Measurements from ENCODE around the gene ZNF710. TPM values are rescaled to one million over a fixed set of nuclear protein-coding genes. Genes with fewer than 3 reads are reported as not detected.

The ZNF710 gene
- total RNA-seq, 1 experiment from 2014 or later: 6.3 TPM

DNA sequence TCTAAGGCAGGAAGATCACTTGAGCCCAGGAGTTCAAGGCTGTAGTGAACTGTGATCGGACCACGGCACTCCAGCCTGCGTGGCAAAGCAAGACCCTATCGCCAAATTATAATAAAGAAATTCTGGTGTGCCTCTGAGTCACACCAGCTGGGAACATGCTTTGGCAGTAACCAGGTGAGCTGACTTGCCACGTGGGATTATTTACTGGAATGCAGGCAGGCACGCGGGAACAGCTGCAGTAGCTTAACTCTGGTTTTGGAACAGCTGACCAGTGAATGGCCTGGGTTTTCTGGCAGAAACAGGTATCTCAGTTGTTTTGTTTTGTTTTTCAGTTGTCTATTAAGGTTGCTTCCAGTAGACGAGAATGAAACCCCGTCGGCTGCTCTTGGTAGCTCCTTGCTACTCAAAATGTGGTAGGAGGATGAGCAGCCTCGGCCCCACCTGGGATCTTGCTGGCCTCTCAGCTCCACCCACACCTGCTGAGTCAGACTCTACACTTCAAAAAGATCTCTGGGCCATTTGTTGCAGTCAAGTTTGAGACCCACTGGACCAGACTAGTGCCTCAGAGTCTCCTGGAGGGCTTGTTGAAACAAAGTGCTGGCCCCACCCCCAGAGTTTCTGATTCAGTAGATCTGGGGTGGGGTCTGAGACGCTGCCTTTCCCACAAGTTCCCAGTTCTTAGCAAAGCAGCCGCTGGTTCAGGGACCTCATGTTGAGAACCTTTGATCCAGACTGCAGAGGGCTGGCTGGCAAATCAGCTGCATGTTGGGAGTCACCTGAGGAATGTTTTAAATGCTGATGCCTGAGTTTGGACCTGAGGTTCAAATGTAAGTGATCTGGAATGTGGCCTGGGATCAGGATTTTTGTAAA lies 74.5 kb downstream of the ZNF710 start:
- H3K4me1 ChIP-seq: peaks cover 8% of the 10 kb centered on the region
- H3K36me3 ChIP-seq: no peaks in the 10 kb centered on the region
- H3K9me3 ChIP-seq (replicated peaks): no peaks in the 10 kb centered on the region
- DNase-seq: peak; percentile 41 to 46
- no peak overlapping the region for H3K4me3 ChIP-seq
- H3K27ac ChIP-seq: no peak overlapping the region
- H3K27me3 ChIP-seq: no peaks in the 10 kb centered on the region

DNA sequence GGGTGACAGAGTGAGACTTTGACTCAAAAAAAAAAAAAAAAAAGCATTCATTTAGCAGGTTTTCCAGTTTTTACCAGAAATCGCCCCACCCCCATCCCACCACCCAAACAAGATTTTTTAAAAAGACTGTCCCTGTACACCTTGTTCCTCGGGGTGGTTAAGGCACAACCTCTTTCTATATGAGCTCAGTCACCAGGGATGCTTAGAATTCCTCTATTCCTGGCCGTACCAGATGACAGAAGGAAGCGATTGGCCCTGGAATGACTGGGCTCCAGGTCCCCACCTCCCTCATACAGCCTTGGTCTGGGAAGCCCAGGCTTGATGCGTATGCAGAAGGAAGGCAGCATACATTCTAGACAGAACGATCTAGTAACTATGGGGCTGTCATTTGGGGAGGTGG lies 75.6 kb downstream of the ZNF710 start:
- DNase-seq: no peak
- H3K27me3 ChIP-seq: no peaks in the 10 kb centered on the region
- H3K4me3 ChIP-seq: no peak overlapping the region
- no peaks in the 10 kb centered on the region for H3K9me3 ChIP-seq (replicated peaks)
- H3K36me3 ChIP-seq: no peaks in the 10 kb centered on the region
- H3K27ac ChIP-seq: no peak overlapping the region
- H3K4me1 ChIP-seq: peaks cover 8% of the 10 kb centered on the region

DNA sequence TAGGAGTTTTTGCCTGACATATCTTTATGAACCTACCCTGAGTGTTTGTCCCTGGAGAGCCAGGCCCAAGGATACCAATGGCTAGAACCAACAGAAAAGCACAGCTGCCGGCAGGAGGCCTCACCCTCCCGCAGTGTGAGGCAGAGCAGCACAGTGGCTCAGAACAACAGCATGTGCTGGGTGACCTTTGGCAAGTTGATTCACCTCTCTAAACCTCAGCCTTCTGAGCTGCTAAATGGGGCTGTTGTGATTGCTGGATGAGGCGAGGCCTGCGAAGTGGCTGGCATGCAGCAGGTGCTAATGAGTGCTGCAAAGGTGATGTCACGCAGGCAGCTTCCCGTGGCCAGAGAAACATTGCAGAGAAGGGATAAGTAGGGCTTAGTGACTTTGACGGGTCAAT lies 77.8 kb downstream of the ZNF710 start:
- no peak for DNase-seq
- no peak overlapping the region for H3K4me3 ChIP-seq
- H3K4me1 ChIP-seq: peaks cover 8% of the 10 kb centered on the region
- H3K27me3 ChIP-seq: no peaks in the 10 kb centered on the region
- H3K9me3 ChIP-seq (replicated peaks): no peaks in the 10 kb centered on the region
- H3K36me3 ChIP-seq: no peaks in the 10 kb centered on the region; the same call in 1 of the 2 replicates
- no peak overlapping the region for H3K27ac ChIP-seq

DNA sequence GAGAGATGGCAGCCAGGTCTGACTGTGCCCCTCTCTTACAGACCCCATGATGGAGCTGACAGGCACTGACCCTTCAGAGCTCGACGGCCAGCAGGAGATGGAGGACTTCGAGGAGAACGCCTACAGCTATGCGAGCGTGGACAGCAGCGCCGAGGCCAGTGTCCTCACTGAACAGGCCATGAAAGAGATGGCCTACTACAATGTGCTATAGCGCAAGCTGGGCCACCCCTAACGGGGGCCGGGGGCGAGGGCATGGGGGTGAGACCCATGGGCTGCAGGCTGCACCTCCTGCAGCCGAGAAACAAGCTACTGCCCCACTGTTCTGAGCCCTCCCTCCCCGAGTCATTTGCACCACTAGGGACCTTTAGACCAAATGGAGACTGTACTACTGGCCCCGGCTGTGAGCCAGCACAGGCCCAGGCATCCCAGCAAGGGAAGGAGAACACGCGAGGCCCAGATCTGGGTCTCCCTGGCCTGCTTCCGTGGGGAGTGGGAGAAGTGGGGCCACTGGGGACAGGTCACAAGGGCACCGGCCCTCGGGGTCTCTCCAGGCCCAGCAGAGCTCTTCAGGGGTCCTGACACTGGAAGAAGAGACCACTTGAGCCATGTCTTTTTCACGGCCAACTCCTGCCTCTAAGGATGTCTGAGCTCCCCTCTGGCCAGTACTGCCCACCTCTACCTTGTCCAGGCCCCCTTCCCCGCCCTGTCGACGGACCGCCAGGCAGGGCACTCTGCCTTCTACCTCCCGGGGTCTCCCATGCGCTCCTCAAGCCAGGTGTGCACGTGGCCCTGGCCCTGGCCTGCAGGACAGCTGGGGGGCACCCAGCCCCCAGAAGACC lies 78.7 kb downstream of the ZNF710 start:
- no peaks in the 10 kb centered on the region for H3K9me3 ChIP-seq (replicated peaks)
- H3K4me1 ChIP-seq: peaks cover 8% of the 10 kb centered on the region
- H3K27me3 ChIP-seq: no peaks in the 10 kb centered on the region
- no peak overlapping the region for H3K4me3 ChIP-seq
- DNase-seq: no peak
- no peaks in the 10 kb centered on the region; the same call in 1 of the 2 replicates for H3K36me3 ChIP-seq
- no peak overlapping the region for H3K27ac ChIP-seq

DNA sequence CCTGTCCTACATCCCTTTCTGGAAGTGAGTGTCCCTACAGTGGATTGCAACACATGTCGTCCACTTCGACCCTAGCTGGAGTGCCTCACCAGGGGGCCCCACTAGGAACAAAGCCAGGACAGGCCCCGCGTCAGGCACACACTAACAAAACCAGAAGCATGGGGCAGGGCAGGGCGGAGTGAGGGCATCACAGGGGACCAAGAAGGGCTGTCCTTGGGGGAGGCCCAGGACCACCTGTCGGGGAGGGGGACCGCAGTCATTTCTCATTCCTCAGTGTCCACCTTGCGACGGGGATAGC lies 79.3 kb downstream of the ZNF710 start:
- no peaks in the 10 kb centered on the region for H3K9me3 ChIP-seq (replicated peaks)
- H3K4me3 ChIP-seq: no peak overlapping the region
- peaks cover 5% of the 10 kb centered on the region for H3K4me1 ChIP-seq
- no peak for DNase-seq
- H3K27me3 ChIP-seq: no peaks in the 10 kb centered on the region
- no peak overlapping the region for H3K27ac ChIP-seq
- H3K36me3 ChIP-seq: no peaks in the 10 kb centered on the region; the same call in 1 of the 2 replicates

DNA sequence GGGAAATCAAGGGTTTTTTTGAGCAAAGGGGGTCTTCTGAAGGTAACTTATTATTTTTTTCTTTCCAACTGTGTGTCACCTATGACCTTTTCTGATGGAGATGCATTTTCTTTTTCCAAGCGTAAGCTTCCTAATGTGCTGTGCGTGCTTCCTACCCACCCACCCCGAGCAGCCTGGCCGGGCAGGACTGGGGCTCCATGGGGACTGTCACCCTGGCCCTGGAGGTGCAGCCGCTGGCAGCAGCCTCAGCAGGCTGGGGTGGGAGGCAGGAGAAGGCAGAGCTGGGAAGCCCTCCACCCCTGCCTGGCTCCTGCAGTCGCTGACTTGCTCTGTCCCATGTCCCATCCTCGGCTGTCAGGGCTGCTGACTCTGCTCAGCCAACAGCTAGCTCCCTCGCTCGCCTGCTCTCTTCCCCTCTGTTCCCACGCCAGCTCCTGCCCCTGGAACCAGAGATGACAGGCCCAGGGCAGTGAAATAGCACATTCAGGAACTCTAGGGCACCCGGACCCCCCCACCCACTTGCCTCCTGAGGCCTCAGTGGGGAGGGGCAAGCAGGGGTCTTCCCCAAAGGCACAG lies 79.8 kb downstream of the ZNF710 start:
- Histone ChIP-seq H3K4me1 (0 out of 2 replicates have a peak, but pooled peaks cover under 1% of the 10 kb centered on the region), H3K9me3 (replicated peaks) (no peaks in the 10 kb centered on the region), H3K4me3 (no peak overlapping the region), H3K27ac (no peak overlapping the region), H3K36me3 (no peaks in the 10 kb centered on the region; the same call in 1 of the 2 replicates), H3K27me3 (no peaks in the 10 kb centered on the region)
- no peak for DNase-seq

DNA sequence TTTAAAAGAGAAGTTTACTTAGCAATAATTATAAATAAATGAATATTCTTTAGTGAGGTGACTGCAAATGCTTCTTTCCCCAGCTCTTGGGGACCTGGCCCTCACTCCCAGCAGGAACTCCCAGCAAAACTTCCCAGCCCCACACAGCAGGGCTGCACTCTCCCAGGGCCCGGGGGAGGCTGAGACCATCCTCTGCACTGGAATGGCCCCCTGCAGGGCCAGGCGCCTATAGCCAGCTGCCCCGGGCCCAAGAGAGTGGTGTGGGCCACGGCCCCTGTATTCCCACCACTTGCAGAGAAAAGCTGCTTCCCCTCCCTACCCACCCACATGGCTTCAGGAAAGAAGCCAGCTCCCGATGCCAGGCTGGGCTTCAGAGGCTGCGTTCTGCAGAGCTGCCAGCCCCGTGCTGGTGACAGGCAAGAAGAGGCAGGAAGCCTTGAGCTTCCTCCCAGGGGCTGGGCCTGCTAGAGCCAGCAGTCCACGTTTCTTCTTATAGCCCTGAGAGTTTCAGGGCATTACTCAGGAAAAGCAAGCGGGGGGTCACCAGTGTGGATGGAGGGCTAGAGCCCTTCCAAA lies 81.1 kb downstream of the ZNF710 start:
- no peak overlapping the region for H3K27ac ChIP-seq
- H3K27me3 ChIP-seq: no peaks in the 10 kb centered on the region
- no peaks in the 10 kb centered on the region for H3K4me1 ChIP-seq
- H3K9me3 ChIP-seq (replicated peaks): no peaks in the 10 kb centered on the region
- H3K36me3 ChIP-seq: no peaks in the 10 kb centered on the region; the same call in 1 of the 2 replicates
- H3K4me3 ChIP-seq: no peak overlapping the region
- no peak for DNase-seq

DNA sequence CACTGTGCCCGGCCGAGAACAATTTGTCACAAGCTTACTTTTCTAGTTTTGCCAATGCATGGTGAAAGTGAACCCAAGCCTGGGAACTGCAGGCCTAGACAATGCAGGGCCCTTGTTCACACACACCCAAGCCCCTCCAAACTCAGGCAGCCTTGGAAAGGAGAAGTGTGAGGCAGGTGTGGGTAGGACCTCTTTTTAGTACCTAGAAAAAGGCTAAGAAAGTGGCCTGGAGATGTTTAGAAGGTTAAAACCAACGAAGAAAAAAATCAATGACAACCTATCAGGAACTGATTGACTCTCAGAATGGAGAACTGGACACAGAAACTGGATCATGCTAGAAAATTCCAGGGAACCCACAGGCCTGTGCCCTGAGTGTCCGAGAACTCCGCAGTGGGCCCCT lies 82.3 kb downstream of the ZNF710 start:
- no peaks in the 10 kb centered on the region for H3K27me3 ChIP-seq

DNA sequence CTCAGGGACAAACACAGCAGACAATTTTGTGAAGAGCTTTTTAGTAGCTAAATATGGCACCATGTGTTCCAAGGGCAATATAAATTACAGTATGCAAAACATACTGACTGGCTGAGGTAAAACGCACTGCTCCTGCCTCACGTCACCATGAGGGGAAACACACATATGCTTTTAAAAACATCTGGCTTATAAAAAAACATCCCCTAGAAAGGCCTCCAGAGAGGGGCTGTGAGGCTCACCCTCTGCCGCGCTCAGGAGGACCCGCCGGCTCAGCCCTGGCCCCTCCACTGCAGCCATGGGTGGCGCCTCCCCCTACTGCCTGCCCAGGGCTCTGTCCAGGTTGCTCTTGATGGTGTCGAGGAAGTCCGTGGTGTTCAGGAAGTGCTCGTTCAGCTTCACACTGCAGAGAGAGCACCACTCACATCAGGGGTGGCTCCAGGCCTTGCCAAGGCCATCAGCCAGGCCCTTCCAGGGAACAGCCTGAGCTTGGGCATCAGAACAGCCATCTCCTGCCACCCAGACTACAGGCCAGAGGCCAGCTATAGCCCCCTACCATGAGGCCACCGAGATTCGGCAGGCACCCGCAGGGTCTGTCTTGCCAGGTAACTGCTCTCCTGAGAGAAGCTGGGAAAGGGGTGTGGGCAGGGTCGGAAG lies 83.0 kb downstream of the ZNF710 start:
- DNase-seq: no peak
- peaks cover 9% of the 10 kb centered on the region for H3K36me3 ChIP-seq
- no peaks in the 10 kb centered on the region for H3K9me3 ChIP-seq (replicated peaks)
- no peak overlapping the region for H3K27ac ChIP-seq
- no peak overlapping the region for H3K4me3 ChIP-seq
- H3K4me1 ChIP-seq: no peaks in the 10 kb centered on the region
- no peaks in the 10 kb centered on the region for H3K27me3 ChIP-seq

More for the DNA sequence above, 82.3 kb downstream of the ZNF710 start:
- H3K4me3 ChIP-seq: no peak overlapping the region
- H3K9me3 ChIP-seq (replicated peaks): no peaks in the 10 kb centered on the region
- peaks cover 7% of the 10 kb centered on the region for H3K36me3 ChIP-seq
- DNase-seq: no peak
- no peak overlapping the region for H3K27ac ChIP-seq
- no peaks in the 10 kb centered on the region for H3K4me1 ChIP-seq

DNA sequence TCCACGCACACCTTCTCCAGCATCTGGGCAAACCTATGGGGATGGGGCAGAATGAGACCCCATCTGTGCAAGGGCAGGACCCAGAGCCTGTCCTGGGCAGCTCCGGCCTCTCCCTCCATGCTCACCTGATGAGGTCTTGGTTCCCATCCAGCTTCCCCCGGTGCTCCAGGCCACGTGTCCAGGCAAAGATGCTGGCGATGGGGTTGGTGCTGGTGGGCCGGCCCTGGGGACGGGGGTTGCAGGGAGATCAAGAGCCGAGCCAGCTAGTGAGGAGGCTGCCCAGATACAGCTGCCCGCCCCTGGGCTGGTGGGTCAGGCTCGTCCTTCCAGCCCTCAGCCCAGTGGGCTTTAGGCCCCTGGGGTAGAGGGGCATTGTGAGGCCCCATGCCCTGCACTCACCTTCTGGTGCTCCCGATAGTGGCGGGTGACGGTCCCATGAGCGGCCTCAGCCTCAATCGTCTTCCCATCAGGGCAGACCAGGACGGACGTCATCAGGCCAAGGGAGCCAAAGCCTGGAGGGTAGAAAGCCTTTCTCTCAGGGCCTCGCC lies 83.8 kb downstream of the ZNF710 start:
- no peak for DNase-seq
- Histone ChIP-seq H3K9me3 (replicated peaks) (no peaks in the 10 kb centered on the region), H3K27me3 (no peaks in the 10 kb centered on the region), H3K4me3 (no peak overlapping the region), H3K4me1 (no peaks in the 10 kb centered on the region), H3K36me3 (peaks cover 9% of the 10 kb centered on the region), H3K27ac (no peak overlapping the region)

DNA sequence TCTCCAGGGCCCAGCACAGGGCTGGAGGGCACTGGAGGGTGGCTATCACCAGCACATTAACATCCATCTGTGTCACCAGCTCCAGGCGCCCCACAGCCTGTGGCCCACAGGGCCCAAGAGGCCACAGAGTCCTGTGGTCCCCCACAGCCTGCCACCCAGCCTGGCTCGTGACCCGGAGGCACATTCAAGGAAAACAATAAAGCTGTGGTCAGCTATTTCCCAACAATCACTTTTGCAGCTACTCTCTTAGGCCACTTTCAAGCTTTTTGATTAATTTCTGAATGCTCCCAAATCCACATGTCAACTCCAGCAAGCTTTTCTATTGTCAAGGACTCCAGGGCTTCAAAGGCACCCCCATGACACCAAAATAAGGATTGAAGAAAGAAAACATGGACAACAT lies 84.4 kb downstream of the ZNF710 start:
- Histone ChIP-seq H3K9me3 (replicated peaks) (no peaks in the 10 kb centered on the region), H3K27me3 (no peaks in the 10 kb centered on the region), H3K4me1 (no peaks in the 10 kb centered on the region), H3K27ac (no peak overlapping the region), H3K36me3 (peaks cover 9% of the 10 kb centered on the region), H3K4me3 (no peak overlapping the region)
- no peak for DNase-seq

DNA sequence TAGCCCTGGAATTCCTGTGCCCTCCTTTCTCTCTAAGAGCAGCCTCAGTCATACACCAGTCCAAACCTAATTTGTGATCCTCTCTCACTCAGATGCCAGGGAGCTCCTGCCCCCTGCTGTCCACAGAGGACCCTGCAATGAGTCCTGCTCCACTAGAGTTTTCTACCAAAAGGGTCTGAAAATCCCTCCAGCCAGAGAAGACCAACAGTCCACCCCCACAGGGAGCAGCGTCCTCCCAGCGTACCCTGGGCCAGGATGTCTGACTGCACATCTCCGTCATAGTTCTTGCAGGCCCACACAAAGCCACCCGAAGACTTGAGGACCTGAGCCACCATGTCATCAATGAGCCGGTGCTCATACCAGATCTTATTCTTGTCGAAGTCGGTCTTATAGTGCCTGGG lies 85.7 kb downstream of the ZNF710 start:
- Histone ChIP-seq H3K9me3 (replicated peaks) (no peaks in the 10 kb centered on the region), H3K4me3 (no peak overlapping the region), H3K4me1 (no peaks in the 10 kb centered on the region), H3K27me3 (no peaks in the 10 kb centered on the region), H3K27ac (no peak overlapping the region), H3K36me3 (peaks cover 13% of the 10 kb centered on the region)
- peak; percentile 45 to 71 for DNase-seq

DNA sequence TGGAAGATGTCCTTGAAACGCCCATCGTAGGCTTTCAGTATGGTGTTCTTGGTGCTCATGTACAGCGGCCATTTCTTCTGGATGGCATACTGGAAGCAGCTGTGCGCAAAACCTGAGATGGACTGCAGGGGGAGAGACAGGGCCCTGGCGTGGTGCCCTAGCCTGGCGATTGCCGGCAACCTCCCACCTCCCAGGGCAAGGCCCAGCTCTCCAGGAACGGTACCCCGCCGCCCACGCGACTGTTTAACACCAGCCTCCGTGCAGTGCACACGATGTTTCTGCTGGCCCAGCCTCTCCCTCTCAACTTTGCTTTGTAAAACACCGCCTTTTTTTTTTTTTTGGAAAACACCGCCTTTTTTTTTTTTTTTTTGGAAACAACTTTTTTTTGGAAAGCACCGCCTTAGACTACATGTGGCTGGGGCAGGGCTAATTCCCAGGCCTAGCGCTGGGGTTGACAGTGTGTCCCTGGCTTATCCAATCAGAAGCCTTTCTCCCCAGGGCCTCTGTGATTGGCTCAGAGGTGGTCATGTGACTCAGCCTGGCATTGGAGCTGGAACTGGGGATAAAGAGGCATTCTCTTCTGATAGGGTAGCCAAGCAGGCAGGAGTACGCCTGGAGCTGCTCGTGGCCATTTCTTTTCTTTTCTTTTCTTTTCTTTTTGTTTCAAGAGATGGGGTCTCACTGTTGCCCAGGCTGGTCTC lies 86.5 kb downstream of the ZNF710 start:
- Histone ChIP-seq H3K36me3 (peaks cover 13% of the 10 kb centered on the region), H3K4me3 (no peak overlapping the region), H3K27me3 (no peaks in the 10 kb centered on the region), H3K4me1 (no peaks in the 10 kb centered on the region), H3K27ac (no peak overlapping the region), H3K9me3 (replicated peaks) (no peaks in the 10 kb centered on the region)
- peak; percentile 35 to 59 for DNase-seq

Measured in SJCRH30 (cell line).